ENCODE data around the gene GID8.

DNA sequence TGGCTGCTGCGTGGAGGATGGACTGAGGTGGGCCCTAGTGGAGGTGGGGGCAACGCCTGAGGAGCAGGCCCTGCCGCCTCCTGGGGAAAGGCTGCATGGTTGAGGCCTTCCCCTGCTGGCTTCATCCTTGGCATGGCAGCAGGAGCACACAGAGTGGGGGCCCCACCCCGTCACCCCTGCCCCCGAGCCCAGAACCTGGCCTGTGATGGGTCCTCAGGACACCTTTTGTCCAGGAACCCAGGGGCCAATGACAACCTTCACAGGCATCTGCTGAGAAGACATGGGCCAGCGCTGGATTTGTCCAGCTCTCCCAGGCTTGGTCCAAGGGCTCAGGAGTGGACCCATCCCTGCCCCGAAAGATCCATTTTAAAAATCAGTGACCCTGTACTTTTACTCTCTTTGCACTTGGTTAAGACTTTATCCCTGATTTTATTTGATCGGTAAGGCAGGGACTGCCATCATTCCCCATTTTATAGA lies 14.0 kb downstream of the GID8 start:
- TF ChIP-seq POLR2A (IDR thresholded peaks at IDR 0.05), result no peak
- TF ChIP-seq, protein P1, sequence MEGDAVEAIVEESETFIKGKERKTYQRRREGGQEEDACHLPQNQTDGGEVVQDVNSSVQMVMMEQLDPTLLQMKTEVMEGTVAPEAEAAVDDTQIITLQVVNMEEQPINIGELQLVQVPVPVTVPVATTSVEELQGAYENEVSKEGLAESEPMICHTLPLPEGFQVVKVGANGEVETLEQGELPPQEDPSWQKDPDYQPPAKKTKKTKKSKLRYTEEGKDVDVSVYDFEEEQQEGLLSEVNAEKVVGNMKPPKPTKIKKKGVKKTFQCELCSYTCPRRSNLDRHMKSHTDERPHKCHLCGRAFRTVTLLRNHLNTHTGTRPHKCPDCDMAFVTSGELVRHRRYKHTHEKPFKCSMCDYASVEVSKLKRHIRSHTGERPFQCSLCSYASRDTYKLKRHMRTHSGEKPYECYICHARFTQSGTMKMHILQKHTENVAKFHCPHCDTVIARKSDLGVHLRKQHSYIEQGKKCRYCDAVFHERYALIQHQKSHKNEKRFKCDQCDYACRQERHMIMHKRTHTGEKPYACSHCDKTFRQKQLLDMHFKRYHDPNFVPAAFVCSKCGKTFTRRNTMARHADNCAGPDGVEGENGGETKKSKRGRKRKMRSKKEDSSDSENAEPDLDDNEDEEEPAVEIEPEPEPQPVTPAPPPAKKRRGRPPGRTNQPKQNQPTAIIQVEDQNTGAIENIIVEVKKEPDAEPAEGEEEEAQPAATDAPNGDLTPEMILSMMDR (IDR thresholded peaks at IDR 0.05), result no peak
